GM12873 (cell line): ENCODE data around the gene KCNE2.

Experiments used
- CTCF ChIP-seq: IDR thresholded peaks from 2 replicates; pipeline ENCODE4 v1.5.1; 2012; ENCODE audit warnings: low read depth, mild to moderate bottlenecking, moderate library complexity, low read length, control low read depth; ENCODE audit not compliant: insufficient read depth; ENCODE audit errors: missing control alignments

Gene KCNE2

GRCh38 chr21:34363733-34364132 is at the start of gene KCNE2:
Gene KCNE2 (plus strand): TSS chr21:34364006. CDS start chr21:34370479, 6,473 bp downstream.
- TF ChIP-seq CTCF: no peak

GRCh38 chr21:34319585-34319984 is 44.2 kb upstream of the KCNE2 start:
- TF ChIP-seq CTCF: no peak

GRCh38 chr21:34320011-34320410 is 43.8 kb upstream of the KCNE2 start:
- TF ChIP-seq CTCF: no peak

- TF ChIP-seq CTCF: no peak
Observed at GRCh38 chr21:34330055-34330454, 33.8 kb upstream of the KCNE2 start.

- TF ChIP-seq CTCF: no peak
Observed at GRCh38 chr21:34331726-34332125, 32.1 kb upstream of the KCNE2 start.

- TF ChIP-seq CTCF: no peak
Observed at GRCh38 chr21:34332347-34332746, 31.5 kb upstream of the KCNE2 start.

GRCh38 chr21:34333121-34333739 is 30.6 kb upstream of the KCNE2 start:
- no peak for TF ChIP-seq CTCF
